Memory B cell (primary cell): ENCODE results near the gene ZNF284.

ENCODE experiments used
- ATAC-seq: fragments of 150-1000 bp; cut with Tn5 transposase; 2 replicates; pipeline ENCODE4 v1.10.0; 2021; ENCODE audit warnings: low read depth, mild to moderate bottlenecking, moderate library complexity
- DNase-seq, 2 donors: peaks; one replicate each; pipeline ENCODE4 v3.0.0; 2022; ENCODE audit warnings: low spot score in 2 of 2
- H3K27ac Mint-ChIP-seq: one replicate; pipeline ENCODE4 v1.8.0; 2022; ENCODE audit warnings: mild to moderate bottlenecking, moderate library complexity, mixed read lengths
- H3K27me3 Mint-ChIP-seq: one replicate; pipeline ENCODE4 v1.8.0; 2022; ENCODE audit warnings: mixed read lengths
- H3K36me3 Mint-ChIP-seq: one replicate; pipeline ENCODE4 v1.8.0; 2022; ENCODE audit warnings: mild to moderate bottlenecking, mixed read lengths
- H3K4me1 Mint-ChIP-seq: one replicate; pipeline ENCODE4 v1.8.0; 2022; ENCODE audit warnings: mixed read lengths
- H3K4me3 Mint-ChIP-seq: one replicate; pipeline ENCODE4 v1.8.0; 2022; ENCODE audit warnings: mild to moderate bottlenecking, moderate library complexity, mixed read lengths
- H3K9me3 Mint-ChIP-seq: one replicate; pipeline ENCODE4 v1.8.0; 2022; ENCODE audit warnings: mixed read lengths

Gene ZNF284

GRCh38 chr19:44071824-44072542 lies at the start of gene ZNF284:
Gene ZNF284, plus strand, starts transcription at chr19:44072159. Its CDS starts 4,231 bp downstream, at chr19:44076390.
- Mint-ChIP-seq H3K36me3 (peaks cover 15% of the 10 kb centered on the region), H3K27ac (peak within 1 kb of the TSS; percentile 75), H3K4me3 (peak within 1 kb of the TSS; percentile 94), H3K4me1 (peaks cover 20% of the 10 kb centered on the region), H3K27me3 (peaks cover 5% of the 10 kb centered on the region), H3K9me3 (peaks cover 14% of the 10 kb centered on the region)
- DNase-seq (peak; percentile 42 to 63), ATAC-seq (peak; percentile 96)

- peaks cover 27% of the 10 kb centered on the region for H3K9me3 Mint-ChIP-seq
- DNase-seq (no peak), ATAC-seq (no peak)
- peaks cover 37% of the 10 kb centered on the region for H3K36me3 Mint-ChIP-seq
- peaks cover 19% of the 10 kb centered on the region for H3K4me1 Mint-ChIP-seq
- H3K27ac Mint-ChIP-seq: peak overlapping the region; percentile 79
- peaks cover under 1% of the 10 kb centered on the region for H3K27me3 Mint-ChIP-seq
- H3K4me3 Mint-ChIP-seq: peak overlapping the region; percentile 98
These were observed 47.1 kb upstream of the ZNF284 start for GRCh38 chr19:44024900-44025216.

- peak within 1 kb of the TSS; percentile 79 for H3K27ac Mint-ChIP-seq
These were observed 46.6 kb upstream of the ZNF284 start, which contains the start of gene ZNF222 for GRCh38 chr19:44025217-44025936. Gene ZNF222, plus strand, starts transcription at chr19:44025379. Its CDS starts 58 bp downstream, at chr19:44025437.

GRCh38 chr19:44026622-44027021 lies 45.3 kb upstream of the ZNF284 start:
- DNase-seq (no peak), ATAC-seq (no peak)
- Mint-ChIP-seq H3K9me3 (peaks cover 20% of the 10 kb centered on the region), H3K27me3 (no peaks in the 10 kb centered on the region), H3K4me1 (peaks cover 19% of the 10 kb centered on the region), H3K27ac (no peak overlapping the region), H3K4me3 (no peak overlapping the region), H3K36me3 (peaks cover 53% of the 10 kb centered on the region)

More at GRCh38 chr19:44025217-44025936, 46.6 kb upstream of the ZNF284 start, which contains the start of gene ZNF222:
- peaks cover 41% of the 10 kb centered on the region for H3K36me3 Mint-ChIP-seq
- peaks cover 22% of the 10 kb centered on the region for H3K9me3 Mint-ChIP-seq
- ATAC-seq (peak; percentile 100), DNase-seq (peak; percentile 51 to 54)
- no peaks in the 10 kb centered on the region for H3K27me3 Mint-ChIP-seq
- H3K4me3 Mint-ChIP-seq: peak within 1 kb of the TSS; percentile 98
- peaks cover 19% of the 10 kb centered on the region for H3K4me1 Mint-ChIP-seq

- DNase-seq (no peak), ATAC-seq (no peak)
- Mint-ChIP-seq H3K9me3 (peaks cover 32% of the 10 kb centered on the region), H3K36me3 (peaks cover 63% of the 10 kb centered on the region), H3K4me3 (no peak overlapping the region), H3K27ac (no peak overlapping the region), H3K4me1 (peaks cover 2% of the 10 kb centered on the region), H3K27me3 (no peaks in the 10 kb centered on the region)
These were observed 39.9 kb upstream of the ZNF284 start for GRCh38 chr19:44032001-44032610.

GRCh38 chr19:44042147-44042546 lies 29.8 kb upstream of the ZNF284 start:
- H3K4me3 Mint-ChIP-seq: no peak overlapping the region
- peaks cover 30% of the 10 kb centered on the region for H3K9me3 Mint-ChIP-seq
- ATAC-seq (no peak), DNase-seq (no peak)
- peaks cover 9% of the 10 kb centered on the region for H3K27me3 Mint-ChIP-seq
- no peaks in the 10 kb centered on the region for H3K4me1 Mint-ChIP-seq
- H3K27ac Mint-ChIP-seq: no peak overlapping the region
- H3K36me3 Mint-ChIP-seq: peaks cover 13% of the 10 kb centered on the region

GRCh38 chr19:44050740-44051649 lies 21.0 kb upstream of the ZNF284 start:
- Mint-ChIP-seq H3K4me3 (peak overlapping the region; percentile 86), H3K9me3 (peaks cover 7% of the 10 kb centered on the region), H3K36me3 (peaks cover 18% of the 10 kb centered on the region), H3K27me3 (peaks cover 3% of the 10 kb centered on the region), H3K4me1 (peaks cover 12% of the 10 kb centered on the region), H3K27ac (peak overlapping the region; percentile 12)
- DNase-seq (no peak), ATAC-seq (peak; percentile 52)

GRCh38 chr19:44051650-44052402 lies 20.1 kb upstream of the ZNF284 start, which contains the start of gene ZNF223:
Gene ZNF223, plus strand, starts transcription at chr19:44052036. Its CDS starts 3,141 bp downstream, at chr19:44055177.
- DNase-seq: no peak
- H3K4me3 Mint-ChIP-seq: peak within 1 kb of the TSS; percentile 86
- peaks cover 12% of the 10 kb centered on the region for H3K4me1 Mint-ChIP-seq
- H3K9me3 Mint-ChIP-seq: peaks cover 7% of the 10 kb centered on the region
- peak; percentile 44 for ATAC-seq
- peak within 1 kb of the TSS; percentile 12 for H3K27ac Mint-ChIP-seq
- peaks cover 20% of the 10 kb centered on the region for H3K36me3 Mint-ChIP-seq
- peaks cover 1% of the 10 kb centered on the region for H3K27me3 Mint-ChIP-seq

GRCh38 chr19:44055870-44056269 lies 16.1 kb upstream of the ZNF284 start:
- Mint-ChIP-seq H3K4me1 (peaks cover 6% of the 10 kb centered on the region), H3K9me3 (peaks cover 7% of the 10 kb centered on the region), H3K27me3 (peaks cover 1% of the 10 kb centered on the region), H3K27ac (no peak overlapping the region), H3K4me3 (no peak overlapping the region), H3K36me3 (peaks cover 44% of the 10 kb centered on the region)
- no peak for ATAC-seq
- no peak for DNase-seq

GRCh38 chr19:44059229-44059628 lies 12.7 kb upstream of the ZNF284 start:
- H3K4me1 Mint-ChIP-seq: no peaks in the 10 kb centered on the region
- H3K4me3 Mint-ChIP-seq: no peak overlapping the region
- no peak overlapping the region for H3K27ac Mint-ChIP-seq
- ATAC-seq (no peak), DNase-seq (no peak)
- no peaks in the 10 kb centered on the region for H3K27me3 Mint-ChIP-seq
- H3K36me3 Mint-ChIP-seq: peaks cover 62% of the 10 kb centered on the region
- peaks cover 5% of the 10 kb centered on the region for H3K9me3 Mint-ChIP-seq

- no peak overlapping the region for H3K27ac Mint-ChIP-seq
- peaks cover 51% of the 10 kb centered on the region for H3K36me3 Mint-ChIP-seq
- H3K9me3 Mint-ChIP-seq: peaks cover 5% of the 10 kb centered on the region
- no peaks in the 10 kb centered on the region for H3K27me3 Mint-ChIP-seq
- H3K4me1 Mint-ChIP-seq: no peaks in the 10 kb centered on the region
- H3K4me3 Mint-ChIP-seq: no peak overlapping the region
- no peak for DNase-seq
- no peak for ATAC-seq
These were observed 10.9 kb upstream of the ZNF284 start for GRCh38 chr19:44061038-44061437.

- no peak for DNase-seq
- H3K9me3 Mint-ChIP-seq: peaks cover 20% of the 10 kb centered on the region
- peaks cover 5% of the 10 kb centered on the region for H3K4me1 Mint-ChIP-seq
- H3K27me3 Mint-ChIP-seq: peaks cover 5% of the 10 kb centered on the region
- ATAC-seq: no peak
- no peak overlapping the region for H3K27ac Mint-ChIP-seq
- peaks cover 34% of the 10 kb centered on the region for H3K36me3 Mint-ChIP-seq
- H3K4me3 Mint-ChIP-seq: no peak overlapping the region
These were observed 5.7 kb upstream of the ZNF284 start for GRCh38 chr19:44066305-44066704.

- Mint-ChIP-seq H3K4me3 (no peak overlapping the region), H3K4me1 (peaks cover 20% of the 10 kb centered on the region), H3K36me3 (peaks cover 22% of the 10 kb centered on the region), H3K9me3 (peaks cover 22% of the 10 kb centered on the region), H3K27ac (no peak overlapping the region), H3K27me3 (peaks cover 5% of the 10 kb centered on the region)
- DNase-seq (no peak), ATAC-seq (no peak)
These were observed 2.5 kb upstream of the ZNF284 start for GRCh38 chr19:44069415-44069814.
